GM18507 (cell line): ENCODE measurements around the gene TUBA1C.
"Not testable (repeated sequence)": the region's sequence is repeated elsewhere in the genome, so short reads cannot be mapped to it uniquely, and the experiment has no call there.

Experiments
- DNase-seq: peaks from one replicate; pipeline ENCODE4 v3.0.0; 2011; ENCODE audit warnings: low read depth; ENCODE audit not compliant: insufficient read length; ENCODE audit errors: extremely low spot score
- FAIRE-seq: peaks from 2 replicates; lab custom pipeline; 2011; peaks lifted over from hg19 to GRCh38; lab: Jason Lieb, UNC

Gene TUBA1C

GRCh38 chr12:49298160-49298559 lies 33.3 kb downstream of the TUBA1C start:
- DNase-seq (no peak), FAIRE-seq (no peak)

- DNase-seq (no peak), FAIRE-seq (no peak)
Measured at GRCh38 chr12:49301760-49302159, 36.9 kb downstream of the TUBA1C start.

GRCh38 chr12:49304161-49304560 lies 39.3 kb downstream of the TUBA1C start:
- DNase-seq, result no peak
- no peak for FAIRE-seq

GRCh38 chr12:49305762-49306510 lies 41.1 kb downstream of the TUBA1C start:
- DNase-seq (no peak), FAIRE-seq (no peak)

- DNase-seq (no peak), FAIRE-seq (no peak)
Measured at GRCh38 chr12:49309386-49309785, 44.5 kb downstream of the TUBA1C start.

- not testable (repeated sequence) for DNase-seq, FAIRE-seq
Measured at GRCh38 chr12:49310451-49311000, 45.6 kb downstream of the TUBA1C start.

- DNase-seq (no peak), FAIRE-seq (no peak)
Measured at GRCh38 chr12:49314811-49315210, 49.9 kb downstream of the TUBA1C start.

- FAIRE-seq, DNase-seq: not testable (repeated sequence)
Measured at GRCh38 chr12:49317118-49317517, 52.2 kb downstream of the TUBA1C start.

- not testable (repeated sequence) for FAIRE-seq, DNase-seq
Measured at GRCh38 chr12:49320411-49321103, 55.7 kb downstream of the TUBA1C start.

- FAIRE-seq (no peak), DNase-seq (no peak)
Measured at GRCh38 chr12:49322367-49322707, 57.5 kb downstream of the TUBA1C start.

- FAIRE-seq, result peak; percentile 98
- peak; percentile 98 for DNase-seq
Measured at GRCh38 chr12:49322708-49323523, 58.0 kb downstream of the TUBA1C start, which contains the start of gene TROAP. Gene TROAP (plus strand): TSS chr12:49323255. CDS start chr12:49323609, 354 bp downstream.

- DNase-seq, result no peak
- FAIRE-seq, result no peak
Measured at GRCh38 chr12:49323524-49324097, 58.7 kb downstream of the TUBA1C start.
